GM20431 (cell line): ENCODE data around the gene DRC3.

Experiments used
- in situ Hi-C: fragments of 300-500 bp; cut with MseI, MboI; formaldehyde crosslinking; loops from one replicate; pipeline ENCODE4 v1.15.0; 2020; ENCODE audit warnings: low sequenced_read_pairs; ENCODE audit not compliant: unreplicated experiment

DRC3 gene

GRCh38 chr17:17963694-17964436 is 8.8 kb upstream of the DRC3 start:
- in situ Hi-C loops: no loop called here

GRCh38 chr17:17964710-17965109 is 8.0 kb upstream of the DRC3 start:
- in situ Hi-C loops: no loop called here

- in situ Hi-C loops: no loop called here
These were observed 7.4 kb upstream of the DRC3 start for GRCh38 chr17:17965152-17965721.

GRCh38 chr17:17966399-17966798 is 6.3 kb upstream of the DRC3 start:
- in situ Hi-C loops: no loop called here

GRCh38 chr17:17970699-17971430 is 1.8 kb upstream of the DRC3 start:
- in situ Hi-C loops: no loop called here

GRCh38 chr17:17971431-17972125 is 1.1 kb upstream of the DRC3 start:
- in situ Hi-C loops: no loop called here

- in situ Hi-C loops: no loop called here
These were observed 241 bp downstream of the DRC3 start for GRCh38 chr17:17972952-17973254.

- in situ Hi-C loops: no loop called here
These were observed 2.8 kb downstream of the DRC3 start for GRCh38 chr17:17975436-17975835.

GRCh38 chr17:17976931-17977570 is 4.4 kb downstream of the DRC3 start:
- in situ Hi-C loops: no loop called here

- in situ Hi-C loops: no loop called here
These were observed 6.1 kb downstream of the DRC3 start for GRCh38 chr17:17978481-17979424.

GRCh38 chr17:17979778-17980177 is 7.1 kb downstream of the DRC3 start:
- in situ Hi-C loops: no loop called here

- in situ Hi-C loops: no loop called here
These were observed 8.7 kb downstream of the DRC3 start for GRCh38 chr17:17981330-17981729.

- in situ Hi-C loops: no loop called here
These were observed 10.1 kb downstream of the DRC3 start for GRCh38 chr17:17982801-17983200.

GRCh38 chr17:17983376-17983775 is 10.7 kb downstream of the DRC3 start:
- in situ Hi-C loops: no loop called here

- in situ Hi-C loops: no loop called here
These were observed 11.1 kb downstream of the DRC3 start for GRCh38 chr17:17983776-17984175.

GRCh38 chr17:17985153-17985552 is 12.5 kb downstream of the DRC3 start:
- in situ Hi-C loops: no loop called here

- in situ Hi-C loops: no loop called here
These were observed 12.9 kb downstream of the DRC3 start for GRCh38 chr17:17985555-17985954.

GRCh38 chr17:17987187-17987896 is 14.7 kb downstream of the DRC3 start:
- in situ Hi-C loops: no loop called here

GRCh38 chr17:17987901-17988300 is 15.2 kb downstream of the DRC3 start:
- in situ Hi-C loops: no loop called here
